ENCODE data around the gene TEX10.

Gene TEX10

DNA sequence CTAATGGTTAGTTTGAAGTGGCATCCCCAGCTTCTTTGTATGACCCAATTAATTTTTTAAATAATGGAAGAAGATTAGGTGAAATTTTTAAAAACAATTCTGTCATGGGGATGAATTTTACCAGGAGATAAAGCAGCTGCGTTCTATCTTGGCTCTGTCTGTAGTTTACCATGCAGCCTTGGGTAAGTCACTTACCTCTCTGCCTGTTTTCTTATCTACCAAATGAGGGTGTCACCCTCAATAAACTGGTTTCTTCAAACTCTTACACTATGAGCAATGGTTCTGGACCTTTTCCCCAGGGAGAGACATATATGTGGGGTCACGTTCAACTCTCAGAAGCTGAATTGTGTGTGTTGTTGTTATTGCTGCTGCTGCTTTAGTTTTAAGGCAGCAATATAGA, 71.7 kb downstream of the TEX10 start:
- Histone ChIP-seq H3K9me3 (ENCODE audit: severe bottlenecking) (peaks cover 3% of the 10 kb centered on the region), H3K4me3 (ENCODE audit: severe bottlenecking) (no peak overlapping the region), H3K4me1 (ENCODE audit: insufficient read depth, poor library complexity, severe bottlenecking) (no peaks in the 10 kb centered on the region), H3K27me3 (ENCODE audit: insufficient read depth, poor library complexity, severe bottlenecking) (no peaks in the 10 kb centered on the region), H3K27ac (ENCODE audit: poor library complexity, severe bottlenecking) (no peak overlapping the region), H3K36me3 (ENCODE audit: low read depth) (peaks cover 33% of the 10 kb centered on the region)
- TF ChIP-seq, protein P1, sequence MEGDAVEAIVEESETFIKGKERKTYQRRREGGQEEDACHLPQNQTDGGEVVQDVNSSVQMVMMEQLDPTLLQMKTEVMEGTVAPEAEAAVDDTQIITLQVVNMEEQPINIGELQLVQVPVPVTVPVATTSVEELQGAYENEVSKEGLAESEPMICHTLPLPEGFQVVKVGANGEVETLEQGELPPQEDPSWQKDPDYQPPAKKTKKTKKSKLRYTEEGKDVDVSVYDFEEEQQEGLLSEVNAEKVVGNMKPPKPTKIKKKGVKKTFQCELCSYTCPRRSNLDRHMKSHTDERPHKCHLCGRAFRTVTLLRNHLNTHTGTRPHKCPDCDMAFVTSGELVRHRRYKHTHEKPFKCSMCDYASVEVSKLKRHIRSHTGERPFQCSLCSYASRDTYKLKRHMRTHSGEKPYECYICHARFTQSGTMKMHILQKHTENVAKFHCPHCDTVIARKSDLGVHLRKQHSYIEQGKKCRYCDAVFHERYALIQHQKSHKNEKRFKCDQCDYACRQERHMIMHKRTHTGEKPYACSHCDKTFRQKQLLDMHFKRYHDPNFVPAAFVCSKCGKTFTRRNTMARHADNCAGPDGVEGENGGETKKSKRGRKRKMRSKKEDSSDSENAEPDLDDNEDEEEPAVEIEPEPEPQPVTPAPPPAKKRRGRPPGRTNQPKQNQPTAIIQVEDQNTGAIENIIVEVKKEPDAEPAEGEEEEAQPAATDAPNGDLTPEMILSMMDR (IDR thresholded peaks at IDR 0.05; ENCODE audit: poor library complexity, severe bottlenecking), result no peak
- DNase-seq (ENCODE audit: low spot score) (no peak), ATAC-seq (ENCODE audit: low read depth) (no peak)

DNA sequence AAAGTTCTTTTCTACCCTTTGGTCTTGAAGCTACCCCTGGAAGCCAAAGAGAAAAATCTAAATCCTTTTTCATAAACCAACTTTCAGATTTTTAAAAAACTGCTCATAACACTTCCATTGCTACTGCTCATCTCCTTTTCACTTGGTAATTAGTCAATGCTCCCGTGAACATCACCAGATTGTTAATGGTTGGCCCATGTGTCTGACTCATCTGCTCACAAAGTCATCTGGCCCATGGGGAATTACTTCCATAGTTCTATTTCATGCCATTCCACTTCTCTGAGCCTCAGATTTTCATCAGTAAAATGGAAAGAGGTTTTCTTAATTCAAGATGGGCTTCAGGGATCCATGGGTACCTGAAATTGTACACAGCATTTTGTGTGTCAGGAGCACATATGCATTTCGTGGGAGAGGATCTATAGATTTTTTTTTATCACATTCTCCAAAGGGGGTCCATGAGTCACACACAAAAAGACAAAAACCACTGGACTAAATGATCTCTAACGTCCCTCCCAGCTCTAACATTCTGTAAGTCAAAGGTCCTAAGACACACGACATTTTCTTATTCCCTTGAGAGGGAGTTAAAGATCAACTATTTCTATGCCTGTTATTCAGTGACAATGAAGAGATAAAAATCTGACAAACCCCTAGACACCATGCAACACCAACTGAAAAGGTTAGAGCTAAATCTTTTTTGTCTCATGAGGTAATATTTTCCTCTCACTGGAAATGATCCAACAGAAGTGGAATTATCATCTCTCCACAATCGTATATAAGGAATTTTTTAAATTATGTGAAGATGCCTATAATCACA, 75.4 kb downstream of the TEX10 start:
- Histone ChIP-seq H3K36me3 (ENCODE audit: low read depth) (peaks cover 19% of the 10 kb centered on the region), H3K27ac (ENCODE audit: poor library complexity, severe bottlenecking) (no peak overlapping the region), H3K4me3 (ENCODE audit: severe bottlenecking) (no peak overlapping the region), H3K27me3 (ENCODE audit: insufficient read depth, poor library complexity, severe bottlenecking) (no peaks in the 10 kb centered on the region), H3K9me3 (ENCODE audit: severe bottlenecking) (no peaks in the 10 kb centered on the region), H3K4me1 (ENCODE audit: insufficient read depth, poor library complexity, severe bottlenecking) (no peaks in the 10 kb centered on the region)
- TF ChIP-seq, protein P1 (IDR thresholded peaks at IDR 0.05; ENCODE audit: poor library complexity, severe bottlenecking), result no peak
- ATAC-seq (ENCODE audit: low read depth) (no peak; the same call in 2 of the 3 replicates), DNase-seq (ENCODE audit: low spot score) (no peak)

DNA sequence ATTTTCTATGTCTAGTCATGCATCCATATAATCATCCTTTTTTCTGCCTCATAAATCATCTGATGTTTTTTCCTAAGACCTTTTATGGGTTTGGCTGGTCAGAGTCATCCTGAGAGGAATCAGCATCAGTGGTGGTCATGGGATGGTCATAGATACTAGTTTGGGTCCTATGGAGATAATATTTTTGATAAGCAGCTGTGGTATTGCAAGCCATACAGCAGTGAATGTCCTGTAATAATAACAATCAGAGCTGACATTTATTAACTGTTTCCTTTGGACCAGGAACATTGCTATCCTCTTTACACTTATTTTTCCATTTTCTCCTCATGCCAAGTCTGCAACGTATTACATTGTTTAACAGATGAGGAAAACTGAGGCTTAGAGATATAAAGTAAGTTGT, 83.1 kb downstream of the TEX10 start:
- Histone ChIP-seq H3K4me3 (ENCODE audit: severe bottlenecking) (no peak overlapping the region), H3K4me1 (ENCODE audit: insufficient read depth, poor library complexity, severe bottlenecking) (no peaks in the 10 kb centered on the region), H3K27me3 (ENCODE audit: insufficient read depth, poor library complexity, severe bottlenecking) (no peaks in the 10 kb centered on the region), H3K36me3 (ENCODE audit: low read depth) (peaks cover 21% of the 10 kb centered on the region), H3K27ac (ENCODE audit: poor library complexity, severe bottlenecking) (no peak overlapping the region), H3K9me3 (ENCODE audit: severe bottlenecking) (no peaks in the 10 kb centered on the region)
- TF ChIP-seq, protein P1 (IDR thresholded peaks at IDR 0.05; ENCODE audit: poor library complexity, severe bottlenecking), result no peak
- DNase-seq (ENCODE audit: low spot score) (no peak), ATAC-seq (ENCODE audit: low read depth) (no peak)

DNA sequence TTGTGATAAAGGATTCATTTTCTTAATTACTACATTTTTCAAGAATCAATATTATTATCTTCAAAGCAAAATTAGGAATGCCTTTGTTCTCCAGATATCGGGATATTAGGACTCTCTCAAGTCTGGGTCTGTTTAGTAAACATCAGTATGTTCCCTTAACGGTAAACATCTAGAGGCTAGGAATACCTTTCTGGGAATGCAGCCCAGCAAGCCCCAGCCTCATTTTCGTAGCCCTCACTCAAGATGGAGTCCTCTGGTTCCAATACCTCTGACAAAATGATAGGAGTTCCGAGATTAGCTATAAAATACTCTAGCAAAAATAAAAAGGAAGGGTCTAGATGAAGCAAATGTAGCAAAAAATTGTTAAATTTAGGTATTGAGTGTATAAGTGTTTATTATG, 84.5 kb downstream of the TEX10 start:
- DNase-seq (ENCODE audit: low spot score) (no peak), ATAC-seq (ENCODE audit: low read depth) (no peak)
- Histone ChIP-seq H3K27me3 (ENCODE audit: insufficient read depth, poor library complexity, severe bottlenecking) (no peaks in the 10 kb centered on the region), H3K4me3 (ENCODE audit: severe bottlenecking) (no peak overlapping the region), H3K9me3 (ENCODE audit: severe bottlenecking) (no peaks in the 10 kb centered on the region), H3K27ac (ENCODE audit: poor library complexity, severe bottlenecking) (no peak overlapping the region), H3K4me1 (ENCODE audit: insufficient read depth, poor library complexity, severe bottlenecking) (no peaks in the 10 kb centered on the region), H3K36me3 (ENCODE audit: low read depth) (peaks cover 22% of the 10 kb centered on the region)
- TF ChIP-seq, protein P1 (IDR thresholded peaks at IDR 0.05; ENCODE audit: poor library complexity, severe bottlenecking), result no peak

GRCh38 chr9:100267211-100267610, 85.5 kb downstream of the TEX10 start:
- ATAC-seq (ENCODE audit: low read depth), result no peak
- peaks cover 22% of the 10 kb centered on the region for H3K36me3 ChIP-seq (ENCODE audit: low read depth)
- no peak overlapping the region for H3K27ac ChIP-seq (ENCODE audit: poor library complexity, severe bottlenecking)
- H3K9me3 ChIP-seq (ENCODE audit: severe bottlenecking), result no peaks in the 10 kb centered on the region
- H3K27me3 ChIP-seq (ENCODE audit: insufficient read depth, poor library complexity, severe bottlenecking), result no peaks in the 10 kb centered on the region
- TF ChIP-seq, protein P1 (IDR thresholded peaks at IDR 0.05; ENCODE audit: poor library complexity, severe bottlenecking), result no peak
- H3K4me1 ChIP-seq (ENCODE audit: insufficient read depth, poor library complexity, severe bottlenecking), result no peaks in the 10 kb centered on the region
- no peak for DNase-seq (ENCODE audit: low spot score)
- H3K4me3 ChIP-seq (ENCODE audit: severe bottlenecking), result no peak overlapping the region

Measured in RWPE2 (cell line).